ENCODE measurements around the gene ZNF536.

DNA sequence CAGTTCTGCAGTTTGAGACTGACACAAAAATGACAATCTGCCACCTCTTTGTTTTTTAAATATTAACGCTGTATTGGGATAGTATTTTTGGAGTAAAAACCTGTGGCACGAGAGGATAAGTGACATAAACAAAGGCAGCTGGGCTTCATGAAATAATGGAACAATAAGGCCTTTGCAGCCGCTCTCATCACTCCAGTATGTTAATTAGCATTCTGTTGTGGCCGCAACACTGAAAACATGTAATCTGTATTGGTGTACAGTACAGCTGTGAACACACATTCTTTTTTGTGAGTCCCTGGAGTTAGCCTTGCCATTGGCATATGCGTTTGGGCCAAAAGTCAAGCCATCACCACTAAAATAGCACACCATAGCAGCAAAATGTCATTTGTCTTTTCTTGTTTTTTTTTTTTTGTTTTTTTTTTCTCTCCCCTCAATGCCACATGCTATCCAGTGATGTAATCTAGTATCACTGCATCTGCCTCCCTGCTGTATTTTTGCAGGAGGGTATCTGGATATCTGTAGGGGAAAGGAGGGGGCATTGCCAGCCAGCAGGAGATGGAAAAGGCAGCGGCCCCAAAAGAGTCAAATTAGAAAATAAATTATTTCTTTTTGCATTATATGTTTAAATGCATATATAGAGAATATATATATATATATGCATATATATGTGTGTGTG lies 885 bp upstream of the ZNF536 start:
- TF ChIP-seq, protein P1, sequence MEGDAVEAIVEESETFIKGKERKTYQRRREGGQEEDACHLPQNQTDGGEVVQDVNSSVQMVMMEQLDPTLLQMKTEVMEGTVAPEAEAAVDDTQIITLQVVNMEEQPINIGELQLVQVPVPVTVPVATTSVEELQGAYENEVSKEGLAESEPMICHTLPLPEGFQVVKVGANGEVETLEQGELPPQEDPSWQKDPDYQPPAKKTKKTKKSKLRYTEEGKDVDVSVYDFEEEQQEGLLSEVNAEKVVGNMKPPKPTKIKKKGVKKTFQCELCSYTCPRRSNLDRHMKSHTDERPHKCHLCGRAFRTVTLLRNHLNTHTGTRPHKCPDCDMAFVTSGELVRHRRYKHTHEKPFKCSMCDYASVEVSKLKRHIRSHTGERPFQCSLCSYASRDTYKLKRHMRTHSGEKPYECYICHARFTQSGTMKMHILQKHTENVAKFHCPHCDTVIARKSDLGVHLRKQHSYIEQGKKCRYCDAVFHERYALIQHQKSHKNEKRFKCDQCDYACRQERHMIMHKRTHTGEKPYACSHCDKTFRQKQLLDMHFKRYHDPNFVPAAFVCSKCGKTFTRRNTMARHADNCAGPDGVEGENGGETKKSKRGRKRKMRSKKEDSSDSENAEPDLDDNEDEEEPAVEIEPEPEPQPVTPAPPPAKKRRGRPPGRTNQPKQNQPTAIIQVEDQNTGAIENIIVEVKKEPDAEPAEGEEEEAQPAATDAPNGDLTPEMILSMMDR (IDR thresholded peaks at IDR 0.05): no peak
- no peak for TF ChIP-seq POLR2A (IDR thresholded peaks at IDR 0.05)

Measured in Peyer's patch (tissue), 4 donors.